Measurements from ENCODE around the gene CLMP.

GRCh38 chr11:123227763-123228495, 32.9 kb upstream of the CLMP start:
- TF ChIP-seq CTCF (IDR thresholded peaks at IDR 0.05), result no peak
- no peak for TF ChIP-seq POLR2A (IDR thresholded peaks at IDR 0.05)
- no peak for TF ChIP-seq EP300 (IDR thresholded peaks at IDR 0.05)

Data from ovary (tissue), 3 donors.